HUES64 (cell line): ENCODE measurements around the gene TJP2.
"Not testable (repeated sequence)": the region's sequence is repeated elsewhere in the genome, so short reads cannot be mapped to it uniquely, and the experiment has no call there.

Source experiments
- H3K27ac ChIP-seq: 2 replicates; pipeline ENCODE4 v1.7.0; 2013; ENCODE audit warnings: low read depth, low read length, inconsistent platforms
- H3K27me3 ChIP-seq: 2 replicates; pipeline ENCODE4 v1.6.1; 2013; ENCODE audit warnings: mild to moderate bottlenecking, low read length; ENCODE audit not compliant: insufficient read depth
- H3K36me3 ChIP-seq: 2 replicates; pipeline ENCODE4 v1.6.1; 2013; ENCODE audit warnings: mild to moderate bottlenecking, low read length; ENCODE audit not compliant: insufficient read depth
- H3K4me1 ChIP-seq: 2 replicates; pipeline ENCODE4 v1.6.1; 2013; ENCODE audit warnings: mild to moderate bottlenecking, low read length, moderate library complexity; ENCODE audit not compliant: insufficient read depth
- H3K4me3 ChIP-seq: 2 replicates; pipeline ENCODE4 v1.5.1; 2013; ENCODE audit warnings: mild to moderate bottlenecking, low read length, moderate library complexity
- H3K9ac ChIP-seq: 2 replicates; pipeline ENCODE4 v1.6.1; 2013; ENCODE audit warnings: mild to moderate bottlenecking, low read depth, low read length
- H3K9me3 ChIP-seq: 2 replicates; pipeline ENCODE4 v1.6.1; 2013; ENCODE audit warnings: low read depth, low read length; ENCODE audit not compliant: insufficient read depth
- WGBS: fragments of 150-250, 120-280 bp; methylation state at CpG from one replicate; pipeline ENCODE4 v1.1.7; 2013; ENCODE audit warnings: missing lambda C conversion rate; 5-methylcytosine and 5-hydroxymethylcytosine counted together

The TJP2 gene

DNA sequence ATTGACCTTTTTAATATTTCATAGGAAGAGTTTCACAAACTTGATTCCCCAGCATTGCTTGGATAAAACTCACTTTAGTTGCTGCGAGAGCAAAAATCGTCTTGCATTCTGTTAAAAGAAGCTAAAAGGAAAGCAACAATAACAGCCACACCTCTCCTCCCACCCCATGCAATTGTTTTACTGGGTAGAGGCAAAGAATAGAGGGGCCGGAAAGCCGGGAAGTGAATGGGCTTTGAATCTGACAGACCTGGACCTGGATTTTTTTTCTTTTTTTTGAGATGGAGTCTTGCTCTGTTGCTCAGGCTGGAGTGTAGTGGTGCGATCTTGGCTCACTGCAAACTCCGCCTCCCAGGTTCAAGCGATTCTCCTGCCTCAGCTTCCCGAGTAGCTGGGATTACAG lies 9.5 kb upstream of the TJP2 start:
- peaks cover 20% of the 10 kb centered on the region for H3K4me1 ChIP-seq
- not testable (repeated sequence) for H3K27me3 ChIP-seq, H3K4me3 ChIP-seq, H3K9me3 ChIP-seq, H3K9ac ChIP-seq, H3K36me3 ChIP-seq
- H3K27ac ChIP-seq = 0 out of 2 replicates have a peak overlapping the region, but pooled peaks have one; percentile 44
- 89% methylated on average over 8 of the region's 8 CpGs for WGBS

DNA sequence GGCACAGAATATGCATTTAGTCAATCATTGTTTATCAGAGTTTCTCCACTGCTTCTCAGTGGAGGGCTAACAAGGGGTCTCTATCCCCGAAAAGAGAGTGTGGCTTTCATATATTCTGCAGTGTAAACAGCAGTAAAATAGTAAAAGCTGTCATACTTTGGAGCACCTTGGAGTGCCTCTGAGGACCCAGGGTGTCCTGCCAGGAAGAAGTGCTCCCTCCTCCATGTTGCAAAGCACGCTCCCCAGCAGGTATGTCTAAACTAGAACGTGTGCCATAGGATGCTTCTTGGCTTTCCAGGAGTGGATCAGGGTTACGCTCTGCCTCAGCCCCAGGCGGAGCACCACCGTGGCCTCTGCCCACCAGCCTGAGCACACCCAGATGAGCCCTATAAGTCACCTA lies 8.5 kb upstream of the TJP2 start:
- Histone ChIP-seq H3K9ac (no peak overlapping the region), H3K27ac (no peak overlapping the region), H3K4me3 (no peak overlapping the region), H3K9me3 (no peaks in the 10 kb centered on the region), H3K36me3 (peaks cover 5% of the 10 kb centered on the region), H3K27me3 (no peaks in the 10 kb centered on the region), H3K4me1 (peaks cover 24% of the 10 kb centered on the region)
- WGBS = 96% methylated on average over 6 of the region's 6 CpGs

- peaks cover 16% of the 10 kb centered on the region for H3K27me3 ChIP-seq
- peaks cover 5% of the 10 kb centered on the region for H3K36me3 ChIP-seq
- H3K9ac ChIP-seq = no peak overlapping the region
- no peak overlapping the region for H3K27ac ChIP-seq
- H3K9me3 ChIP-seq = no peaks in the 10 kb centered on the region
- H3K4me1 ChIP-seq = peaks cover 41% of the 10 kb centered on the region
- H3K4me3 ChIP-seq = no peak overlapping the region
- WGBS = 63% methylated on average over 9 of the region's 13 CpGs
These were observed 5.3 kb upstream of the TJP2 start for GRCh38 chr9:69168709-69169217.

DNA sequence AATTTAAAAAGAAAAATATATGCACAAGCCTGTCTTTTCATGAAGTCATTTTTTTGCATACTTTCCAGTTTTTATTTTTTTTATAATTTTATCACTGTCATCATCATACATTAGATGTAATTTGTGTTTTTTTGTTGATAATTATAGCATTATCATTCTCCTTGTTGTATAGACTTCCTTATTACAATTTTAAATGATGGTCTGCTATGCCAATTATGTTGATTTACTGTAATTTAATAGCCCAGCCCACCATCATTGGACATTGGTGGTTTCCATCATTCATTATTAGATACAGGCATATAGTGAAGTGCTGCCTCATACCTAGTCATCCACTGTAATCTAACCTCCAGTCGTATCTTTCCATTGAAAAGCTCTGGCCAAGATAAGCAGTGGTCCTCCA lies 3.8 kb upstream of the TJP2 start:
- no peak overlapping the region for H3K9ac ChIP-seq
- WGBS = 95% methylated on average over 1 of the region's 1 CpG
- H3K4me1 ChIP-seq = peaks cover 40% of the 10 kb centered on the region
- no peak overlapping the region for H3K4me3 ChIP-seq
- H3K9me3 ChIP-seq = no peaks in the 10 kb centered on the region
- peaks cover 28% of the 10 kb centered on the region for H3K27me3 ChIP-seq
- H3K36me3 ChIP-seq = peaks cover 5% of the 10 kb centered on the region
- H3K27ac ChIP-seq = no peak overlapping the region

GRCh38 chr9:69171049-69171448 lies 3.0 kb upstream of the TJP2 start:
- Histone ChIP-seq H3K27ac (no peak overlapping the region), H3K4me1 (peaks cover 48% of the 10 kb centered on the region)

GRCh38 chr9:69171517-69171916 lies 2.6 kb upstream of the TJP2 start:
- Histone ChIP-seq H3K36me3 (no peaks in the 10 kb centered on the region), H3K27me3 (peaks cover 37% of the 10 kb centered on the region), H3K9ac (no peak overlapping the region), H3K4me1 (peaks cover 53% of the 10 kb centered on the region), H3K27ac (no peak overlapping the region), H3K9me3 (no peaks in the 10 kb centered on the region), H3K4me3 (no peak overlapping the region)
- 93% methylated on average over 6 of the region's 6 CpGs for WGBS

More at GRCh38 chr9:69171049-69171448, 3.0 kb upstream of the TJP2 start:
- Histone ChIP-seq H3K36me3 (peaks cover 2% of the 10 kb centered on the region; the same call in 1 of the 2 replicates), H3K27me3 (peaks cover 36% of the 10 kb centered on the region), H3K9me3 (no peaks in the 10 kb centered on the region), H3K9ac (no peak overlapping the region), H3K4me3 (no peak overlapping the region)
- 82% methylated on average over 7 of the region's 7 CpGs for WGBS

DNA sequence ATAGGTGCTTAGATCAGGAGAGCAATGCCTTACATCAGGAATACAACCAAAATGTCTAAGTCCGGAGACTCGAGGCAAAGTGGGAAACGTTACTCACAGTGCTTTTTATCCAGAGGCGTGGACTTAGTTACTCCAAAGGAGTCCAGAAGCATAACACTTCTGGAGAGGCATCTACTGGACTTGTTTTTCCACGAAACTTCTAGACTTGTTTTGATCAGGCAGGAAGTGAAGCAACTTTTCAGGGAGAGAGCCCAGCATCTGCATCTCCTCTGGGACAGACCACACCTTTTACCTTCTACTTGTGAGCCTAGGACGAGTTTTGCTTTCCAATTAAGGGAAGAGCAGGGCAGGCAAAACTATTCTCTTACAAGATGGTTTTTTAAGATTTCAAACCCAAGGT lies 1.2 kb upstream of the TJP2 start:
- Histone ChIP-seq H3K4me3 (peak overlapping the region; percentile 66; the same call in 1 of the 2 replicates), H3K9ac (no peak overlapping the region), H3K4me1 (peaks cover 60% of the 10 kb centered on the region), H3K27ac (no peak overlapping the region), H3K9me3 (no peaks in the 10 kb centered on the region), H3K36me3 (no peaks in the 10 kb centered on the region), H3K27me3 (peaks cover 37% of the 10 kb centered on the region)
- 65% methylated on average over 6 of the region's 6 CpGs for WGBS

DNA sequence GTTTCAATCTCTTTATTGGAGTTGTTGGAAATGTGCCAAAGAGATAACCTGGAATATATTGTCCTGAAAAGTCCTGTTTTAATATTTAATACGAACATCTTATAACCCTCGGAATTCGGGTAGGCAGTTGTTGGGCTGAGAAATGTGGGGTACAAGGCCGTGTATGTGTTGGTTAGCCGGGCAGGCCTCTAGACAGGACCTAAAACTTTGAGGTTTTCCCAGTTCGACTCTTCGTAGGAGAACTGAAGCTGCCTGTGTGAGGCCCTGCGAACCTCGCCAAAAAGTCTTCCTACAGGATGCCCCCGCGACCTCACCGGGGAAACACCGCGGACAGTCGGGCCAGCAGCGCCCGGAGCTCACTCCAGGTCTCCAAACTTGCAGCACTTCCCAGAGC lies 583 bp upstream of the TJP2 start:
- H3K27me3 ChIP-seq = peaks cover 37% of the 10 kb centered on the region
- 0 out of 2 replicates have a peak overlapping the region, but pooled peaks have one; percentile 0 for H3K9ac ChIP-seq
- H3K4me1 ChIP-seq = peaks cover 62% of the 10 kb centered on the region
- peak overlapping the region; percentile 66 for H3K4me3 ChIP-seq
- H3K9me3 ChIP-seq = no peaks in the 10 kb centered on the region
- 16% methylated on average over 17 of the region's 17 CpGs for WGBS
- no peaks in the 10 kb centered on the region for H3K36me3 ChIP-seq
- no peak overlapping the region for H3K27ac ChIP-seq

- Histone ChIP-seq H3K9ac (peak overlapping the region; percentile 53; the same call in 1 of the 2 replicates), H3K9me3 (no peaks in the 10 kb centered on the region), H3K27me3 (peaks cover 37% of the 10 kb centered on the region), H3K4me3 (peak overlapping the region; percentile 66), H3K4me1 (peaks cover 59% of the 10 kb centered on the region), H3K36me3 (no peaks in the 10 kb centered on the region), H3K27ac (no peak overlapping the region)
- 5% methylated on average over 18 of the region's 21 CpGs for WGBS
These were observed 763 bp downstream of the TJP2 start for GRCh38 chr9:69174616-69175463.

- WGBS = 57% methylated on average over 8 of the region's 8 CpGs
- Histone ChIP-seq H3K9me3 (no peaks in the 10 kb centered on the region), H3K36me3 (no peaks in the 10 kb centered on the region), H3K9ac (no peak overlapping the region), H3K4me1 (peaks cover 56% of the 10 kb centered on the region), H3K4me3 (peak overlapping the region; percentile 66), H3K27ac (no peak overlapping the region), H3K27me3 (peaks cover 37% of the 10 kb centered on the region)
These were observed 1.4 kb downstream of the TJP2 start for GRCh38 chr9:69175486-69175885.

DNA sequence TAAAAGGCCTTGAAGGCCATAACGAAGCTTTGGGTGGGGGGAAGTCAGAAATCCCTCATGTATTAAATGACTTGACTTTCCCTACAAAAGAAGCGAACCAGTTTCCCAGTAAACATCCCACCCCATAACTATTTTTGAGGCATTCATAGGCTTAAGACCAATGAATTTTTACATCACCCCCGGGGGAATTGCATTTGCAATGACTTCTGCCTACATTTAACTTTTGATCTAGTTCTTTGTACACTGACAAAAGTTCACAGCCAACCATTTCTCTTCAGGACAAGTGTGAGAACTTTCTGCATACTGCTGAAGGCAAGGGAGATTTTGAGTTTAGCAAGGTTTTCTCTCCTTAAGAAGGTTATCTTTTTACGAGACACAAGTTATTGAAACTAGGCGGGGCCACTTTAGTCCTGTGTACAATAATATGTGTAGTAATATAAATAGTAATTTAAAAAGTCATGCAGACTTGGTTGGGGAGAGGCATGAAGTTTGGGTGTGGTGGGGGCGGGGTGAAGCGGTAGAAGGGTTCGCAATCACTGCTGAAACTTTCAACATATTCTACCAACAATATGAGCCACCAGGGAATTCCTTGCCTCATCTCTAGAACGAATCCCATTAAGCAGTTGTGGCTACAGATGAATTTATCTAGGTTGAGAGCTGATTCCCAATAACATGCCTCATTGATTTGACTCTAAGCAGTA lies 2.5 kb downstream of the TJP2 start:
- peaks cover 37% of the 10 kb centered on the region for H3K27me3 ChIP-seq
- no peak overlapping the region for H3K4me3 ChIP-seq
- H3K9ac ChIP-seq = no peak overlapping the region
- no peaks in the 10 kb centered on the region for H3K9me3 ChIP-seq
- peaks cover 49% of the 10 kb centered on the region for H3K4me1 ChIP-seq
- H3K36me3 ChIP-seq = no peaks in the 10 kb centered on the region
- no peak overlapping the region for H3K27ac ChIP-seq
- 88% methylated on average over 6 of the region's 9 CpGs for WGBS
